ENCODE measurements around the gene TOP2B. TPM values are rescaled to one million over a fixed set of nuclear protein-coding genes. Genes with fewer than 3 reads are reported as not detected.

TOP2B gene
- total RNA-seq, 2 experiments from 2014 or later: 133 to 134 TPM

Small RNAs within 50 kb of the gene (microRNA-seq; reads per million reads assigned to microRNA genes)
- not detected for gene MIR4442 (ENCODE audit: borderline microRNAs expressed, borderline number of aligned reads, borderline replicate concordance)

Other genes with a start within 250 kb of the TOP2B start
- gene RARB, start 236.6 kb downstream of the TOP2B start, total RNA-seq: not detected
- 10 to 100 TPM; 51.5 to 56.7 TPM for gene NGLY1, start 118.5 kb upstream of the TOP2B start, total RNA-seq
- gene OXSM, start 125.2 kb upstream of the TOP2B start, total RNA-seq: 10 to 100 TPM; 15.1 to 16.1 TPM